Breast epithelium (tissue), 3 donors: ENCODE results near the gene WDR70.
"Not testable (repeated sequence)": the region's sequence is repeated elsewhere in the genome, so short reads cannot be mapped to it uniquely, and the experiment has no call there.

Experiments
- POLR2AphosphoS5 ChIP-seq, 3 donors: sonication (generic); formaldehyde crosslinking; IDR thresholded peaks; one replicate each; pipeline ENCODE4 v1.6.1; 2017; ENCODE audit warnings: antibody characterized with exemption in 3 of 3
- TF ChIP-seq, protein P1 (sequence below), 3 donors: fragments of 450-650 bp; IDR thresholded peaks; one replicate each; pipeline ENCODE4 v1.5.1; 2016 to 2017; ENCODE audit warnings: antibody characterized with exemption in 3 of 3, mild to moderate bottlenecking in 3 of 3, moderate library complexity in 3 of 3

- TF ChIP-seq, protein P1, sequence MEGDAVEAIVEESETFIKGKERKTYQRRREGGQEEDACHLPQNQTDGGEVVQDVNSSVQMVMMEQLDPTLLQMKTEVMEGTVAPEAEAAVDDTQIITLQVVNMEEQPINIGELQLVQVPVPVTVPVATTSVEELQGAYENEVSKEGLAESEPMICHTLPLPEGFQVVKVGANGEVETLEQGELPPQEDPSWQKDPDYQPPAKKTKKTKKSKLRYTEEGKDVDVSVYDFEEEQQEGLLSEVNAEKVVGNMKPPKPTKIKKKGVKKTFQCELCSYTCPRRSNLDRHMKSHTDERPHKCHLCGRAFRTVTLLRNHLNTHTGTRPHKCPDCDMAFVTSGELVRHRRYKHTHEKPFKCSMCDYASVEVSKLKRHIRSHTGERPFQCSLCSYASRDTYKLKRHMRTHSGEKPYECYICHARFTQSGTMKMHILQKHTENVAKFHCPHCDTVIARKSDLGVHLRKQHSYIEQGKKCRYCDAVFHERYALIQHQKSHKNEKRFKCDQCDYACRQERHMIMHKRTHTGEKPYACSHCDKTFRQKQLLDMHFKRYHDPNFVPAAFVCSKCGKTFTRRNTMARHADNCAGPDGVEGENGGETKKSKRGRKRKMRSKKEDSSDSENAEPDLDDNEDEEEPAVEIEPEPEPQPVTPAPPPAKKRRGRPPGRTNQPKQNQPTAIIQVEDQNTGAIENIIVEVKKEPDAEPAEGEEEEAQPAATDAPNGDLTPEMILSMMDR (IDR thresholded peaks at IDR 0.05), result not testable (repeated sequence)
- TF ChIP-seq POLR2AphosphoS5 (IDR thresholded peaks at IDR 0.05), result not testable (repeated sequence)
Observed at GRCh38 chr5:37378066-37378465, 1.1 kb upstream of the WDR70 start.
